ENCODE data around the gene PDE3A. TPM values are rescaled to one million over a fixed set of nuclear protein-coding genes. Genes with fewer than 3 reads are reported as not detected.

The PDE3A gene
- total RNA-seq, 1 experiment from 2014 or later = 0.36 TPM

GRCh38 chr12:20477672-20478071 lies 109.3 kb downstream of the PDE3A start:
- H3K9me3 ChIP-seq = no peaks in the 10 kb centered on the region
- H3K27me3 ChIP-seq (replicated peaks; ENCODE audit: control insufficient read depth, insufficient read depth, low read length) = no peaks in the 10 kb centered on the region
- no peak overlapping the region for H3K4me3 ChIP-seq (ENCODE audit: low read depth, low read length)
- no peak for DNase-seq
- ChIA-PET POLR2A (no interaction called here), CTCF (no interaction called here)
- H3K36me3 ChIP-seq (ENCODE audit: control insufficient read depth, insufficient read depth, low read length) = no peaks in the 10 kb centered on the region
- TF ChIP-seq, protein P1, sequence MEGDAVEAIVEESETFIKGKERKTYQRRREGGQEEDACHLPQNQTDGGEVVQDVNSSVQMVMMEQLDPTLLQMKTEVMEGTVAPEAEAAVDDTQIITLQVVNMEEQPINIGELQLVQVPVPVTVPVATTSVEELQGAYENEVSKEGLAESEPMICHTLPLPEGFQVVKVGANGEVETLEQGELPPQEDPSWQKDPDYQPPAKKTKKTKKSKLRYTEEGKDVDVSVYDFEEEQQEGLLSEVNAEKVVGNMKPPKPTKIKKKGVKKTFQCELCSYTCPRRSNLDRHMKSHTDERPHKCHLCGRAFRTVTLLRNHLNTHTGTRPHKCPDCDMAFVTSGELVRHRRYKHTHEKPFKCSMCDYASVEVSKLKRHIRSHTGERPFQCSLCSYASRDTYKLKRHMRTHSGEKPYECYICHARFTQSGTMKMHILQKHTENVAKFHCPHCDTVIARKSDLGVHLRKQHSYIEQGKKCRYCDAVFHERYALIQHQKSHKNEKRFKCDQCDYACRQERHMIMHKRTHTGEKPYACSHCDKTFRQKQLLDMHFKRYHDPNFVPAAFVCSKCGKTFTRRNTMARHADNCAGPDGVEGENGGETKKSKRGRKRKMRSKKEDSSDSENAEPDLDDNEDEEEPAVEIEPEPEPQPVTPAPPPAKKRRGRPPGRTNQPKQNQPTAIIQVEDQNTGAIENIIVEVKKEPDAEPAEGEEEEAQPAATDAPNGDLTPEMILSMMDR (IDR thresholded peaks at IDR 0.05; ENCODE audit: insufficient read depth in 1 of 2, low read depth in 1 of 2, low read length in 1 of 2, severe bottlenecking in 1 of 2, unreplicated experiment in 1 of 2) = no peak
- Mint-ChIP-seq H3K27me3 (ENCODE audit: insufficient read depth, unreplicated experiment) (no peaks in the 10 kb centered on the region), H3K4me3 (ENCODE audit: unreplicated experiment) (no peak overlapping the region), H3K36me3 (ENCODE audit: insufficient read depth, unreplicated experiment) (no peaks in the 10 kb centered on the region), H3K4me1 (ENCODE audit: low read depth, unreplicated experiment) (no peaks in the 10 kb centered on the region), H3K9me3 (ENCODE audit: unreplicated experiment) (no peaks in the 10 kb centered on the region), H3K27ac (ENCODE audit: unreplicated experiment) (no peak overlapping the region)
- intact Hi-C loops (cut with micrococcal nuclease; ENCODE audit: unreplicated experiment) = no loop called here
- no TSS peak for BruUV-seq (replicated peaks)
- no peaks in the 10 kb centered on the region for H3K4me1 ChIP-seq

DNA sequence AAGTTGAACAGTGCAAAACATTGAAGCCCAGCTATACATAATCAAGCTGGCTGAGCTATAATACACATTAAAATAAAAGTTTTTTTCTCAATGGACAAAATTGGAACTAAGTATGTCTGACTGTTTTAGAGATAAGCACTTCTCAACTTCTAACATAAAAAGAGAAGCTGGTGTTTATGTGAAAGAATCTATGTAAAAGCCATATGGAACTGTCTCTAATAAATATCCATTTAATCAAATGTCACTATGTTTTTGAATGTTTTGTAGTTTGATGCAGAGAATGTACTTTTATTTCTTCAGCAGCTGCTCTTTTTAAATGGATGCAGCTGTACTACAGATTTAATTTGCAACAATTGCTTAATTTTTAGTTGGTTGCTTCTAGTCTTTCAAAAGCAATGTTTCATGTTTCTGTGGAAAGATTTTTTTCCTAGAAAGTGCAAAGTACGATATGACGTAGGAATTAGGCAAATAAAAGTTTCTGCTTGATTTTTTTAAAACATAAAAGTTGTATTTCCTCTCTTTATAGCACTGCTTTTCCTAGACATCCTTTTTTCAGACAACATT lies 114.2 kb downstream of the PDE3A start:
- no peaks in the 10 kb centered on the region for H3K4me1 ChIP-seq
- Mint-ChIP-seq H3K27me3 (ENCODE audit: insufficient read depth, unreplicated experiment) (no peaks in the 10 kb centered on the region), H3K27ac (ENCODE audit: unreplicated experiment) (no peak overlapping the region), H3K9me3 (ENCODE audit: unreplicated experiment) (no peaks in the 10 kb centered on the region), H3K36me3 (ENCODE audit: insufficient read depth, unreplicated experiment) (no peaks in the 10 kb centered on the region), H3K4me1 (ENCODE audit: low read depth, unreplicated experiment) (no peaks in the 10 kb centered on the region), H3K4me3 (ENCODE audit: unreplicated experiment) (no peak overlapping the region)
- intact Hi-C loops (cut with micrococcal nuclease; ENCODE audit: unreplicated experiment) = no loop called here
- H3K36me3 ChIP-seq (ENCODE audit: control insufficient read depth, insufficient read depth, low read length) = no peaks in the 10 kb centered on the region
- ChIA-PET POLR2A (no interaction called here), CTCF (no interaction called here)
- no peaks in the 10 kb centered on the region for H3K27me3 ChIP-seq (replicated peaks; ENCODE audit: control insufficient read depth, insufficient read depth, low read length)
- no peak overlapping the region for H3K4me3 ChIP-seq (ENCODE audit: low read depth, low read length)
- BruUV-seq (replicated peaks) = no TSS peak
- DNase-seq = no peak
- TF ChIP-seq, protein P1 (IDR thresholded peaks at IDR 0.05; ENCODE audit: insufficient read depth in 1 of 2, low read depth in 1 of 2, low read length in 1 of 2, severe bottlenecking in 1 of 2, unreplicated experiment in 1 of 2) = no peak
- no peaks in the 10 kb centered on the region for H3K9me3 ChIP-seq

DNA sequence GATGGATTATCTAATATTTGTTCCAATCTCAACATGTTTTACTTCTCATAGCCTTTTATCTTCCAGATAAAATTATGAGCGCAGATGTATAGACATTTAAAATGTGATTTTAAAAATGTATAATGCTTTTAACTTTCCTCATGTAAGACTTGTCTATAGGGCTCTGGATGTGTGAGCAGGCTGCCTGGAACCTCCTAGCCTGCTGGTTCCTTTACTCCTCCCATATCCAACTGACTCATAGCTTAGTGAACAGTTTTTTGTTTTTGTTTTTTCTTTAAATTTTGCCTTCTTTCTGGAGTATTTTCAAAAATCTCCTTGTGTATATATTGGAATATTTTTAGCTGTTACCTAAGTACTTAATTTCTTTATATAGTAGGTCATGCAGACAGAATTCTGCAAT lies 115.4 kb downstream of the PDE3A start:
- intact Hi-C loops (cut with micrococcal nuclease; ENCODE audit: unreplicated experiment) = no loop called here
- no peak for DNase-seq
- TF ChIP-seq, protein P1 (IDR thresholded peaks at IDR 0.05; ENCODE audit: insufficient read depth in 1 of 2, low read depth in 1 of 2, low read length in 1 of 2, severe bottlenecking in 1 of 2, unreplicated experiment in 1 of 2) = no peak
- POLR2A ChIA-PET = no interaction called here
- H3K4me1 Mint-ChIP-seq (ENCODE audit: low read depth, unreplicated experiment) = no peaks in the 10 kb centered on the region
- no peaks in the 10 kb centered on the region for H3K36me3 ChIP-seq (ENCODE audit: control insufficient read depth, insufficient read depth, low read length)
- H3K4me1 ChIP-seq = no peaks in the 10 kb centered on the region
- no peak overlapping the region for H3K4me3 ChIP-seq (ENCODE audit: low read depth, low read length)
- CTCF ChIA-PET = no interaction called here
- H3K4me3 Mint-ChIP-seq (ENCODE audit: unreplicated experiment) = no peak overlapping the region
- no peaks in the 10 kb centered on the region for H3K9me3 Mint-ChIP-seq (ENCODE audit: unreplicated experiment)
- H3K9me3 ChIP-seq = no peaks in the 10 kb centered on the region
- no peaks in the 10 kb centered on the region for H3K36me3 Mint-ChIP-seq (ENCODE audit: insufficient read depth, unreplicated experiment)
- H3K27ac Mint-ChIP-seq (ENCODE audit: unreplicated experiment) = no peak overlapping the region
- H3K27me3 ChIP-seq (replicated peaks; ENCODE audit: control insufficient read depth, insufficient read depth, low read length) = no peaks in the 10 kb centered on the region
- no peaks in the 10 kb centered on the region for H3K27me3 Mint-ChIP-seq (ENCODE audit: insufficient read depth, unreplicated experiment)
- no TSS peak for BruUV-seq (replicated peaks)
